ENCODE data around the gene WBP11. TPM values are rescaled to one million over a fixed set of nuclear protein-coding genes. Genes with fewer than 3 reads are reported as not detected.

WBP11 gene
- total RNA-seq, 1 donor from 2014 or later: 72.1 TPM

GRCh38 chr12:14810953-14811483 lies 7.7 kb upstream of the WBP11 start:
- no peaks in the 10 kb centered on the region for H3K27me3 Mint-ChIP-seq (ENCODE audit: low read depth, unreplicated experiment)
- H3K4me1 ChIP-seq (ENCODE audit: insufficient read depth, low read length): no peaks in the 10 kb centered on the region
- no peak overlapping the region for H3K27ac ChIP-seq (ENCODE audit: low read depth, low read length)
- H3K36me3 Mint-ChIP-seq (ENCODE audit: low read depth, unreplicated experiment): no peaks in the 10 kb centered on the region
- no peak overlapping the region for H3K4me2 ChIP-seq (ENCODE audit: low read length)
- H3K9me3 ChIP-seq (ENCODE audit: insufficient read depth, low read depth, low read length): no peaks in the 10 kb centered on the region
- H3K27ac Mint-ChIP-seq (ENCODE audit: unreplicated experiment): no peak overlapping the region
- DNase-seq (ENCODE audit: low read depth): no peak
- no peak for FAIRE-seq
- H3K4me3 Mint-ChIP-seq (ENCODE audit: unreplicated experiment): no peak overlapping the region
- no peaks in the 10 kb centered on the region for H3K79me2 ChIP-seq (ENCODE audit: insufficient read depth, low read length)
- peaks cover 4% of the 10 kb centered on the region for H3K4me1 Mint-ChIP-seq (ENCODE audit: low read depth, unreplicated experiment)
- H3K9me3 Mint-ChIP-seq (ENCODE audit: unreplicated experiment): no peaks in the 10 kb centered on the region
- H4K20me1 ChIP-seq (ENCODE audit: insufficient read depth, low read length): no peaks in the 10 kb centered on the region
- TF ChIP-seq CTCF (IDR thresholded peaks at IDR 0.05; ENCODE audit: insufficient read depth, low read depth, low read length): peak; percentile 47
- no peak for TF ChIP-seq EZH2 (IDR thresholded peaks at IDR 0.05; ENCODE audit: insufficient read depth, low read length)
- no peak overlapping the region for H3K4me3 ChIP-seq (ENCODE audit: insufficient read depth, low read depth, low read length)
- H2AFZ ChIP-seq (ENCODE audit: low read depth, low read length): no peak overlapping the region
- no peak overlapping the region for H3K9ac ChIP-seq (ENCODE audit: low read length)
- no peaks in the 10 kb centered on the region for H3K36me3 ChIP-seq (ENCODE audit: insufficient read depth, low read length)
- H3K27me3 ChIP-seq (ENCODE audit: insufficient read depth, low read length): no peaks in the 10 kb centered on the region

DNA sequence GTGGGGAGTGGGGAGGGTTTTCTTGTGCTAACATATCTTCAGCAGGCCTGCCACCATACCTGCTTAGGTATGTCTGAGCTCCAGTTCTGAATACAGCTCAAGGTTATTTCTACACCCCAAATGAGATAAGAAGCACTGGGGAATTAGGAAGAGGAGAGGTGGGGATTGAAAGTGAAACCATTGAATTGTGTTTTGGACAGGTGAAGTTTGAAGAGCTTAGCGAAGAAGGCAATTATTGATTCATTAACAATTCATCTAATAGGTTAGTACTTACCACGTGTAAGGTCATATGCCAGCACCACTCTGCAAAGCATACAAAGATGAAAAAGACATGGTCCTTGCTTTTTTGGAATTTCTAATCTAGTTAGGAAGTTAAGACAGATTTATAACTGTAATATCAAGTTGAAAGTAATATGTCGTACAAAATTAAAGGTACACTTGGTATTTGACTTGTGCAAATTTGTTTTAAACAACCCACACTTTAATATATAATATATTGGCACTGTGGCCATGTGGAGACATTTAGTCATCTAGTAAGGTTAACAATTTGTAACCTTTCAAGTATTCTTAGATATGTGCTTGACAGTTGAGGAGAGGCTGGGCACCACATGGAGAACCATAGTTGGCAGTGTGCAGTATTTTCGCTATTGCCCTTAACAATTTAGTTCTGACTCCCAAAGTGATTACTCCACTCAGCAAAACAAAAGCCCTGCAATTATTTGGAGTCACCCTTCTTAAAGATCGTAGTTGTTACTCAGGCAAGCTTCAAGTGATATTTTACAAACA lies 7.1 kb upstream of the WBP11 start:
- Histone ChIP-seq H3K79me2 (ENCODE audit: insufficient read depth, low read length) (no peaks in the 10 kb centered on the region), H3K4me1 (ENCODE audit: insufficient read depth, low read length) (no peaks in the 10 kb centered on the region), H3K9me3 (ENCODE audit: insufficient read depth, low read depth, low read length) (no peaks in the 10 kb centered on the region), H3K9ac (ENCODE audit: low read length) (no peak overlapping the region), H3K27me3 (ENCODE audit: insufficient read depth, low read length) (no peaks in the 10 kb centered on the region), H3K36me3 (ENCODE audit: insufficient read depth, low read length) (no peaks in the 10 kb centered on the region), H3K4me3 (ENCODE audit: insufficient read depth, low read depth, low read length) (no peak overlapping the region), H2AFZ (ENCODE audit: low read depth, low read length) (no peak overlapping the region), H3K4me2 (ENCODE audit: low read length) (no peak overlapping the region), H3K27ac (ENCODE audit: low read depth, low read length) (no peak overlapping the region), H4K20me1 (ENCODE audit: insufficient read depth, low read length) (no peaks in the 10 kb centered on the region)
- no peak overlapping the region for H3K27ac Mint-ChIP-seq (ENCODE audit: unreplicated experiment)
- H3K9me3 Mint-ChIP-seq (ENCODE audit: unreplicated experiment): no peaks in the 10 kb centered on the region
- DNase-seq (ENCODE audit: low read depth): no peak
- H3K4me1 Mint-ChIP-seq (ENCODE audit: low read depth, unreplicated experiment): peaks cover 4% of the 10 kb centered on the region
- no peaks in the 10 kb centered on the region for H3K36me3 Mint-ChIP-seq (ENCODE audit: low read depth, unreplicated experiment)
- no peak overlapping the region for H3K4me3 Mint-ChIP-seq (ENCODE audit: unreplicated experiment)
- TF ChIP-seq EZH2 (IDR thresholded peaks at IDR 0.05; ENCODE audit: insufficient read depth, low read length) (no peak), CTCF (IDR thresholded peaks at IDR 0.05; ENCODE audit: insufficient read depth, low read depth, low read length) (no peak)
- no peaks in the 10 kb centered on the region for H3K27me3 Mint-ChIP-seq (ENCODE audit: low read depth, unreplicated experiment)
- no peak for FAIRE-seq

DNA sequence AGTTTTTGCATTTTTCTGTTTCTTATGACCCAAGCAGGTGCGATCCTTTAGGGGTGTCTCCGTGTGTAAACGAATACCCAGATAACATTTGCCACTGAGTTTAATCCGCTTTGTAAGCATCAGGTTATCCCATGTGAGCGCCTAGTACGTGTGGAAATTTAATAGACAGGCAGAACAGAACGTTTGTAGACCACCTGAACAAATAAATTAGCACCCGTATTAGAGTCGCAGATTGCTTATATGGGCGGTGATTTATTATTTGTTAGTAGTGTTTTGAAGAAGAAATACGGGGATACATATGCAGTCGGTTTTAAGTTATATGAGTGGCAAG lies 517 bp upstream of the WBP11 start:
- Histone ChIP-seq H3K9ac (ENCODE audit: low read length) (peak overlapping the region; percentile 95), H3K27ac (ENCODE audit: low read depth, low read length) (peak overlapping the region; percentile 96), H3K4me3 (ENCODE audit: insufficient read depth, low read depth, low read length) (peak overlapping the region; percentile 97), H4K20me1 (ENCODE audit: insufficient read depth, low read length) (peaks cover 7% of the 10 kb centered on the region), H3K79me2 (ENCODE audit: insufficient read depth, low read length) (peaks cover 45% of the 10 kb centered on the region), H3K4me2 (ENCODE audit: low read length) (peak overlapping the region; percentile 94), H3K27me3 (ENCODE audit: insufficient read depth, low read length) (no peaks in the 10 kb centered on the region), H3K9me3 (ENCODE audit: insufficient read depth, low read depth, low read length) (no peaks in the 10 kb centered on the region), H2AFZ (ENCODE audit: low read depth, low read length) (peak overlapping the region; percentile 86), H3K4me1 (ENCODE audit: insufficient read depth, low read length) (peaks cover 12% of the 10 kb centered on the region), H3K36me3 (ENCODE audit: insufficient read depth, low read length) (peaks cover 7% of the 10 kb centered on the region)
- TF ChIP-seq CTCF (IDR thresholded peaks at IDR 0.05; ENCODE audit: insufficient read depth, low read depth, low read length): no peak
- no peak for TF ChIP-seq EZH2 (IDR thresholded peaks at IDR 0.05; ENCODE audit: insufficient read depth, low read length)
- no peak for DNase-seq (ENCODE audit: low read depth)
- Mint-ChIP-seq H3K4me3 (ENCODE audit: unreplicated experiment) (no peak overlapping the region), H3K36me3 (ENCODE audit: low read depth, unreplicated experiment) (no peaks in the 10 kb centered on the region), H3K4me1 (ENCODE audit: low read depth, unreplicated experiment) (peaks cover 5% of the 10 kb centered on the region), H3K27ac (ENCODE audit: unreplicated experiment) (no peak overlapping the region), H3K27me3 (ENCODE audit: low read depth, unreplicated experiment) (no peaks in the 10 kb centered on the region), H3K9me3 (ENCODE audit: unreplicated experiment) (no peaks in the 10 kb centered on the region)
- FAIRE-seq: no peak

All from astrocyte (in vitro differentiated cells and primary cell).